ENCODE data around the gene TCEA2.

Gene TCEA2

GRCh38 chr20:64099086-64099786 is 36.2 kb downstream of the TCEA2 start:
- DNase-seq = no peak

DNA sequence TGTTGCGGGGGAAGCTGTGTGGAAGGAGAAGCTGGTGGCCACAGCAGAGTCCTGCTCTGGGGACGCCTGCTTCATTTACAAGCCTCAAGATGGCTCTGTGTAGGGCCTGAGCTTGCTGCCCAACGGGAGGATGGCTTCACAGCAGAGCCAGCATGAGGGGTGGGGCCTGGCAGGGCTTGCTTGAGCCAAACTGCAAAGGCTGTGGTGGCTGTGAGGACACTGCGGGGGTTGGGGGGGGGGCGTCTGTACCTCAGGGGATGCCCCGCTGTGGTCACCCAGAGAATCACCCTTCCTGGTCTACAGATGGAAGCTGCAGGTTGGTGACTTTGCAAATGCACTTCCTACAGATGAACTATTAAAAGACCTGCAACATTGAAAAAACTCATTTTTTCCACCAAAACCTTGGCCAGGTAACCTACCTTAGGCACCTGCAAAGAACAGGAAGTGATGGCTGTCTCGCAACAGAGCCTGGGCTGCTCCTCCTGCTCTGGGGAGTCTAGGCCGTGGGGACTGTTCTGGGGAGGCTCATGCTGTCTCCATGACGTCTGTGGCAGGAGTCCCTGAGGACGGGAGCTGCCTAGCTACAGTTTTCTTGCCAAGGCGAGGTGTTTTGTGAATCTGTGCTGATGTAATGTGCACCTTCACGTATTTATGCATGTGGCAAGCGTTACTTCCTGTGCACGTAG is 37.0 kb downstream of the TCEA2 start:
- DNase-seq = no peak

GRCh38 chr20:64100566-64100888 is 37.5 kb downstream of the TCEA2 start:
- DNase-seq = no peak

DNA sequence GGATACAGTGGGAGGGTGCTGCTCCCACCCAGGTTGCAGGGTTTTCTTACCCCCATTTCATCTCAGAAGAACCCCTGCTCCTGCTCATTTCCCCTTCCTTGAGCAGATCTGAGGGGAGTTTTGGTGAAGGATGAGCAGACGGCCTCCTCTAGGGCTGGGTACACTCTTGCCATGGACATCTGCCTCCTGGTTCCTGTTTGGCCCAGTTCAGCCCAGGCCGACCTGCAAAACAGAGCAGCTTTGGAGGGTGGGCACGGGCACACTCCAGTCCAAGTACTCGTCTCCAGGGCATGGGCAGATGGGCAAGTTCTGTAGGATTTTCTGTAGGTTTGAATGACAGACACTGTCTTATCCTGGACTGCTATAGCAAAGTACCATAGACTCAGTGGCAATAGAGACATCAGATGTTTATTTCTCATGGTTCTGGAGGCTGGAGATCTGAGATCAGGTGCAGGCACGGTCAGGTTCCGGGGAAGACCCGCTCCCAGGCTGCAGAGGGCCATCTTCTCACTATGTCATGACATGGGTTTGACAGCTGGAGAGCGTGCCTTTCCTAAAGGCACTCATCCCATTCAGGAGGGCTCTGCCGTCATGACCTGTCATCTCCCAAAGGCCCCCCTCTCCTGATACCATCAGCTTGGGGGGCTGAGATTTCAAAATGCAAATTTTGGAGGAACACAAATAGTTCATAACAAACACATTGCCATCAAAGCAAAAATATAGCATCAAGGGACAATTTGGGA is 38.1 kb downstream of the TCEA2 start:
- no peak for DNase-seq

DNA sequence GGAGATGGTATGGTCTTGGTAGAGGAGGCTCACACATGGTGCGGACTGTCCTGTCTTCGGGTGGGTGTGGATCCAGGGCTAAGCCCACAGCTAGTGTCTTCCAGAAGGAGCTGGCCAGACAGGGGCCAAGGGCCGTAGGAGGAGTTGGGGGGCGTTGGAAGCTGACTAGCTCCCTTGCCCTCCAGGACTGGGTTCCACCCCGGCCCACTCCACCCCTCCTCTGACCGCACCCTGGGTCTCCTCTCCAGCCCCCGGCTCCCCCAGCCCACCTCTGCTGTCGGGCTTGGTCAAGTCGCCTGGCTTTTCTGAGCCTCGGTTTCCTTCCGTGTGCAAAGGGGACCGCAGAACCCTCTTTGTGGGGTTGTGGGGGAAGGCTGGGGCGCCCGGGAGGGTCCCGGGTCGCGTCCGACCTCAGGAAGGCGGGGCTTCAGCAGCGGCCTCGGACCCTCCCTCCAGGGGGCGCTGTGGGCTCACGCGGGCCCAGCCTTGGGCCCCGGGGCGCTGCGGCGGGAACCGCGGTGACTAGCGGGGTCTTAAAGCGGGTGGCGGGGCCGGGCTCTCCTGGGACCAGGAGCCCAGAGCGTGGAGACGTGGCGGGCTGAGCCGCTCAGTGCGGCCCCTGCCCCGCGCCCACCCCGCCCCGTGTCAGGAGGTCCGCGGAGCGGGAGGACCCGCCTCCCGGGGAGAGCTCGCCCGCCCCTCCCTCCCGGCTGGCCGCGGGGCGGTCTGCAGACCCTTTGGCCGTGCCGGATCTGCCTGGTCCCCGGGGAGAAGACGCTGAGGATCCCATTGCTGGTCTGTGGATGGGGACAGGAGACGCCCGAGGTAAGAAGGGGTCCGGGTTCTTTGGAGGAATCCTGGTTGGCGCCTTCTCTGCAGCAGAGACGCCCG is 39.0 kb downstream of the TCEA2 start:
- DNase-seq = no peak

- no peak for DNase-seq
Measured at GRCh38 chr20:64102647-64103354, 39.8 kb downstream of the TCEA2 start.

DNA sequence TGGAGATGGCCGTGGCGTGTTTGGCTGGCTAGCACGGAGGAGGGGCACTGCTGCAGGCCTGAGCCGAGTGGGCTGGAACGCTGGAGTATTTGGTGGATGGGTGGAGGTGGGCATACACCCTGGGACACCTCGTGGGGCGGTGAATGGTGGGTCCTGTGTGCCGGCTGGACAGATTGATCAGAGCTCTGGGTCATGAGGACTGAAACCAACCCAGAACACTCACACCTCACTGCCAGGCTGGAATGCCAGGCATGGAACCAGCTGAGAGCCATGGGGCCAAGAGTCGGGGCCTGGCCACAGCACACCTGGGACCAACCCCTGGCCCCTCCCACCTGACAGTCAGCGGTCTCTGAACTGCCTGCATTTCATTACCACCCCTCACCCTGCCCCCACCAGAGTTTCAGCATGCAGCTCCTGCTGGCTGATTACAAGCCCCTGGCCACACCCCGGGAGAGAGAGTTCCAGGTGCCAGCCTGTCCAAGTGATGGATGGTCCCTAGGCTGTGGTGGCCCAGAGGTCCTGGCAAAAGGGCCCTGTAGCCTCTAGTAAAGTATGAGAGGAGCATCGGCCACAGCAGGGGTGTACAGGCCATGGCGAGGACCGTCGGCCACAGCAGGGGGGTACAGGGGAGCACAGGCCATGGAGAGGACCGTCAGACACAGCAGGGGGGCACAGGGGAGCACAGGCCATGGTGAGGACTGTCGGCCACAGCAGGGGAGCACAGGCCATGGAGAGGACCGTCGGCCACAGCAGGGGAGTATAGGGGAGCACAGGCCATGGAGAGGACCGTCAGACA is 41.1 kb downstream of the TCEA2 start:
- DNase-seq = no peak

GRCh38 chr20:64104667-64105451 is 41.9 kb downstream of the TCEA2 start:
- no peak for DNase-seq

DNA sequence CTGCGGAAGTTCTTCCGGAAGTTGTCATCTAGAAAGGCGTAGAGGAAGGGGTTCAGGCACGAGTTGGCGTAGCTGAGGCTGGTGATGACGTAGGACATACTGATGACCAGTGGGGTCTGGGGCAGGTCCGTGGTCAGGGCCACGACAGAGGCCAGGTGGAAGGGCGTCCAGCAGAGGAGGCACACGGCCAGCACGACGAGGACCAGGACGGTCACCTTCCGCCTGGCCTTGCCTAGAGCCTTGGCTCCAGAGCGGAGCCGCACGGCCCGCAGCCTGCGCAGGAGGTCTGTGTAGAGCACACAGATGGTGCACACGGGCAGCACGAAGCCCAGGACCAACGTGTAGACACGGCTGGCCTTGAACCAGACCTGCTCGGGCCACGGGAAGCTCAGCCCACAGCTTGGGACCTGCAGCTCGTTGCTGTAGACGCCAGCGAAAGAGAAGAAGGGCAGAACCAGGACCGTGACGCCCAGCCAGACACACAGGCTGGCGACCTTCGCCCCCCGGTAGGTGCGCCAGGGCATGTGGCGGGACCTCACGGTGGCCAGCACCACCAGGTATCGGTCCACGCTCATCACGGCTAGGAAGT is 42.9 kb downstream of the TCEA2 start:
- DNase-seq = no peak

DNA sequence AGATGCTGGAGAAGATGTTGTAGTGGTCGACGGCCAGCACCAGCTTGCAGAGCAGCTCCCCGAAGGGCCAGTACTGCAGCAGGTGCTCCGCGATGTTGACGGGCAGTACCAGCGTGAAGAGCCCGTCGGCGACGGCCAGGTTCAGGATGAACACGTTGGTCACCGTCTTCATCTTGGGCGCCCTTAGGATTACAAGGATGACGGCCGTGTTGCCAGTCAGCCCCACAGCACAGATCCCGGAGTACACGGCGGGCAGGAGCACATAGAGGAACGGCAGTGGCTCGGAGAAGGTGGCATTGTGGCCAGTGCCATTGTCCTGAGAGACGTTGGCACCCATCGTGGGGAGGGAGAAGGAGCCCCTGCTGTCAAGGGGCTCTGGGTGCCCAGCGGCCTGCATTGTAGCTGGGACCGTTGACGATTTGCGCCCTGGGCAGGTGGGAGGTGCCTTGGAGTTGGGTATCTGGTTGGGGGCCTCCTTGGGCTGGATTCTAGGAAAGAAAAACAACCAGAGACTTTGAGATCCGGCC is 43.5 kb downstream of the TCEA2 start:
- no peak for DNase-seq

DNA sequence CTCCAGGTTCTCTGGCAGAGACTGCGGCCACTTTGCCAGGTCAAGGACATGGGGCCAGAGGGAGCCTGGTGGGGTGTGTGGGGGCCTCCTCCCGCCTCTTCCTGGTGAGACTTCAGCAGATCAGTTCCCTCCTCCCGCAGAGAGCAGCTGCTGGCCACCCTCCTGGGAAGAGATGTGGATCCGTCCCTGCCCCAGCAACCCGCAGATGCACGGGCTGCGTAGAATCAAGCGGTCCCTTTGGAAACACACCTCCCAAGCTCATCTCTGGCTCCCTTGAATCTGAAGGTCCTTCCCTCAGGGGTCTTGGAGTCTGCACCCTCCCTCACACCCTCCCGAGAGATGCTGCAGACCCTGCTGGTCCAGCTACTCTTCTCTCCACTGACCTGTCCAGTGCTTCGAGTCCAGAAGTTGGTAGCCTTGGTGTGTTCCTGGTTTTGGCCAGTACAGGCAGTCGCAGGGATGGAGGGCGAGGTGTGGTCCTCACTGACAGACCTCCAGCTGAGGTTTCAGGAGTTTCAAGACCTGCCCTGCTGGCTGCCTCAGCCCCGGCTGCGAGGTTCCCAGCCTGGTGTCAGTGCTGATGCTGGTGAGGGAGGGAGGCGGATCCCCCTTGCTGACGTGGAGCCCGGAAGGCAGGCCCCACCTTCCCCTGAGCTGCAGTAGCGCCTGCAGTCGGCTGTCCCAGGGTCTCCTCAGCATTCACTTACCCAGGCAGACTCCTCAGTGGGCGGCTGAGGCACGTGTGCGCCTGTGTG is 44.2 kb downstream of the TCEA2 start, which contains the start of gene NPBWR2:
Gene NPBWR2, minus strand, starts transcription at position 585 of the 755 bp plus-strand sequence. CDS start 734 bp downstream, outside the sequence.
- DNase-seq = no peak

DNA sequence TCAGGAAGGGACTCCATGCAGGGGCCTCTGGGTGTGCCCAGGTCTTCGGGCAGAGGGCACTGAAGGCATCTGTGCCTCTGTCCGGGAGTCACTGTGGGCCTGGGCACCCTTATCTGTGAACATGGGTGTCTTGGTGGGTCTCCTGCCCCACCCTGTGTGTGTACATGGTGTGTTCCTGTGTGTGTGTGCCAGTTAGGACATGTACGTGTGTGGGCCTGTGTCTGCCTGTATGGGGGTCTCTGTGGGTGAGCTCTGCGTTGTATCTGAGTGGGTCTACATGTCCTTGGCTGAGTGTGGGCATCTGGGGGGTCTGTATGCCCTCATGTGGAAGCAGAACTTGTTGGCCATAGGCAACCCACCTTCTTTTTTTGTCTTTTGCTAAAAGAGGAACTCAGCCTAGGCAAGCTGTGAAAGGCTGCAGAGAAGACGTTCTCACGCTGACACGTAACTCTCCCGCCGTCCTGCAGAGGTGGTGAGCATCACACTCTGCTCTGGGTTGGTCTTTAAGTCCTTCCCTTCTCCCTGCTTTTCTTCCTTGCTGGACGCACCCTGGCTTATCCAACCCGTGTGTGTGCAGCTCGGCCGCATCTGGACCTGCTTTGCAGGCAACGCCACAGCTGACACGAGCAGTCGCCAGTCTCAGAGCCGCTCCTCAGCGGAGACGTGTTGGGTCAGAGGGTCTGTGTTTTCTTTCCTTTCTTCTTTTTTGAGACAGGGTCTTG is 44.9 kb downstream of the TCEA2 start:
- no peak for DNase-seq

DNA sequence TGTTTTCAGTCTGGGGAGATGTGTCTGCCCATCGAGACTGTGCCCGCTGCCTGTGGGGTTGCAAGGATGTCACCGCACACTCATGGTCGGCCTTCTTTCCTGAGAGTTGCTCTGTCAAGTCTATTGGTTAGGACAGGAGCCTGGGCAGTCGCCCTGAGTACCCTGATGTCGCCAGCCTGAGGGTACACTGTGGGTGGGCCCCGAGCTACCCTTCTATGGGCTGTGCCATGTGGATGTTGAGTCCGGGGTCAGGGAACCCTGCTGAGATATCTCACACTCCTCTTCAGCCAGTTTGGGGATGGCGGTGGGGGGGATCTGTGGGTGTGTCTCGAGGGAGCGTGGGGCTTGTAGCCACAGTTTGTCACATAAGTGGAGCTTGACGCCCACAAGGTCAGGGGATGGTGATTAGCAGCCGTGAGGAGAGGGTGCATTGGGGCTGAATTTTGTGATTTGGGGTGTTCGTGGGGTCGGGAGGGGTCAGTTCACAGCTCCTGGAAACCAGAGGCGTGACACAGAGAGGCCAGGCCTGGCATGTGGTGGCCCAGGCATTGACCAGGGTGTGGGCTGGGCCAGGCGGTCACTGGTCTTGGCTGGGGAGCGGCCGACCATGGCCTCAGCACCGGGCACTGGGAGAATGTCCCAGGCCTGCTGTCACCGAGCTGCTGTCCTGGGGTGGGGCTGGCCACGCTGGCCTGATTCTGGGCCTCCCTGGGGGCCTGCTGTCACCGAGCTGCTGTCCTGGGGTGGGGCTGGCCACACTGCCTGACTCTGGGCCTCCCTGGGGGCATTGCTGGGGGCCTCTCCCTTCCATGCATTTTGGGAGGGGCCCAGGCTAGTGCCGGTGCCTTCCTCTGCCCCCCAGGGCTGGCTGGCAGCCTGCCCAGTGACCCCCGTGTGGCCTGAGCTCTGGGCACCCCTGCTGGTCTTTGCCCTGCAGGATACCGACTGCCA is 46.0 kb downstream of the TCEA2 start:
- DNase-seq = no peak

DNA sequence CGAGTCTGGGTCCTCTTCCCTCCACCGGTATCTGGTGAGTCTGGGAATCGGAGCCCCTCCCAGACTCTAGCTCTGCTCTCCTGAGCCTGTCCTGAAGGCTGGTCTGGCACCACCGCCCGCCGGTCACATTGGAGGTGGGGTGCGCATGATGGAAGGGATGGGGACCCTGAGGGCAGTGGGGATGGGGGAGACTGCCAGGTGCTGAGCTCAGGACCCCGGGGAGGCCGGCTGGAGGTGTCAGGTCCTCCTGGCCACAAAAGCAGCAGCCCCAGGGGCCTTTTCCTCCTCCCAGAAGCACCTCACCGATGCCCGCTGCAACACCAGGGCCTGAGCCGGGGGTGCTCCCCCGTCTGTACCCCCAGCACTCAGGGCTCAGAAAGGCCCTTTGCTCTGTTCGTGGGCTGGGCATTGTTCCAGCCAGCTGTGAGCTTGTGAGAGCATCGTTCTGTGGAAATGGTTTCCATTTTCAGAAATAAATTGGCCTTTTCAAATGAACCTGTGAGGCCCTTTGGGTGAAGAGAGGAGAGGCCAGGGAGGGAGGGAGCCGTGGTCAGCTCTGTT is 46.9 kb downstream of the TCEA2 start:
- no peak for DNase-seq

DNA sequence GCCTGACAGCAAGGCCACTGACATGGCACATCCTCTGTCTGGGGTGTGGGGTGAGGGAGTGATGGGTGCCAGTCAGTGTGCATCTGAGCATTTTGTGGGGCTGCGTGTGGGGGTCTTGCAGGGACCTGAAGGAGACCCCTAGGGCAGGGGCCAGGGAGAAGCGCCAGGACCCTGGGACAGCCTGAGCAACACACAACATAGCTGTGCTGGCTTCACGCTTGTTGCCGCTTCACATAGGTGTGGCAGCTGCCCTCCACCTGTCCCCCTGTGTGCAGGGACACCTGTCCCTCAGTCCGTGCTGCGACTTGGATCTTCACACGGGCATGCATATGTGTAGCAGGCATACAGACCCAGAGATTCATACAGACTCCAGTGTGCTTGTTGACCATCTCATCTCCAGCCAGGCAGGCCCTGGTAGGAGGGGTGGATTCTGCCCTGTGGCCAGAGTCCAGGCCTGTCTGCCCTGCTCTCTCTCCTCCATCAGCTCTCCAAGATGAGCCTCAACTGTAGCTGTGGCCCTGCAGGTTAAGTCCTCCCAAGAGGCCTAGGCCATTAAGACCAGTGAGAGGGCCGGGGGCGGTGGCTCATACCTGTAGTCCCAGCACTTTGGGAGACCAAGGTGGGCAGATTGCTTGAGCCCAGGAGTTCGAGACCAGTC is 47.5 kb downstream of the TCEA2 start:
- no peak for DNase-seq

Data from T1000 (cell line).